Measurements from ENCODE around the gene SPSB1. TPM values are rescaled to one million over a fixed set of nuclear protein-coding genes. Genes with fewer than 3 reads are reported as not detected.

Gene SPSB1
- total and polyA plus RNA-seq, 10 of the 15 experiments (the other 5 are each of a cell fraction or from before 2014, with no cell fraction given), result 0.02 to 2.0 (median 0.90) TPM; not detected in 1

DNA sequence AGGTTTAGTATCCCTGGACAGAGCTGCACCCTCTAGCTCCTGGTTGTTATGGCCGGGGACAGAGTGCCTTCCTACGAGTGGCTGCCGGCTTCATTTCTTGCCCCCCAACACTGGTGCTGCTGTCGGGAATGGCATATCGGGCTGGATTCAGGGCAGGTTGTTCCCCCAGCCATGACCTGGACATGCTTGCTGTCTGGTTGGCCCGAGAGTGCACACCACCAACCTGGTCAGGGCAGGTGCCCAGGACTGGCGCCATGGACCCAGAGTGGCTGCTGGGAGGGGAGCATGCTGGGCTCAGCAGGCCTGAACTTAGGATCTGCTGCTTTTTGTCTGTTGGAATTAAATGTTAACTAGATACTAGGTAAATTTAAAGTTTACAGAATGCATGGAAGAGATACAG, 36.4 kb upstream of the SPSB1 start (continued):
- TF ChIP-seq, protein P1, sequence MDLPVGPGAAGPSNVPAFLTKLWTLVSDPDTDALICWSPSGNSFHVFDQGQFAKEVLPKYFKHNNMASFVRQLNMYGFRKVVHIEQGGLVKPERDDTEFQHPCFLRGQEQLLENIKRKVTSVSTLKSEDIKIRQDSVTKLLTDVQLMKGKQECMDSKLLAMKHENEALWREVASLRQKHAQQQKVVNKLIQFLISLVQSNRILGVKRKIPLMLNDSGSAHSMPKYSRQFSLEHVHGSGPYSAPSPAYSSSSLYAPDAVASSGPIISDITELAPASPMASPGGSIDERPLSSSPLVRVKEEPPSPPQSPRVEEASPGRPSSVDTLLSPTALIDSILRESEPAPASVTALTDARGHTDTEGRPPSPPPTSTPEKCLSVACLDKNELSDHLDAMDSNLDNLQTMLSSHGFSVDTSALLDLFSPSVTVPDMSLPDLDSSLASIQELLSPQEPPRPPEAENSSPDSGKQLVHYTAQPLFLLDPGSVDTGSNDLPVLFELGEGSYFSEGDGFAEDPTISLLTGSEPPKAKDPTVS (IDR thresholded peaks at IDR 0.05; ENCODE audit: low read depth, low read length), result no peak
- TF ChIP-seq, protein P2, sequence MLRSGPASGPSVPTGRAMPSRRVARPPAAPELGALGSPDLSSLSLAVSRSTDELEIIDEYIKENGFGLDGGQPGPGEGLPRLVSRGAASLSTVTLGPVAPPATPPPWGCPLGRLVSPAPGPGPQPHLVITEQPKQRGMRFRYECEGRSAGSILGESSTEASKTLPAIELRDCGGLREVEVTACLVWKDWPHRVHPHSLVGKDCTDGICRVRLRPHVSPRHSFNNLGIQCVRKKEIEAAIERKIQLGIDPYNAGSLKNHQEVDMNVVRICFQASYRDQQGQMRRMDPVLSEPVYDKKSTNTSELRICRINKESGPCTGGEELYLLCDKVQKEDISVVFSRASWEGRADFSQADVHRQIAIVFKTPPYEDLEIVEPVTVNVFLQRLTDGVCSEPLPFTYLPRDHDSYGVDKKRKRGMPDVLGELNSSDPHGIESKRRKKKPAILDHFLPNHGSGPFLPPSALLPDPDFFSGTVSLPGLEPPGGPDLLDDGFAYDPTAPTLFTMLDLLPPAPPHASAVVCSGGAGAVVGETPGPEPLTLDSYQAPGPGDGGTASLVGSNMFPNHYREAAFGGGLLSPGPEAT (IDR thresholded peaks at IDR 0.05; ENCODE audit: low read depth), result no peak
- TF ChIP-seq DPF2 (IDR thresholded peaks at IDR 0.05) (no peak), CHD4 (IDR thresholded peaks at IDR 0.05) (no peak), CEBPB (IDR thresholded peaks at IDR 0.05; ENCODE audit: borderline replicate concordance in 1 of 2, low read depth in 2 of 2, low read length in 2 of 2) (no peak), HCFC1 (IDR thresholded peaks at IDR 0.05; ENCODE audit: low read length) (no peak)

DNA sequence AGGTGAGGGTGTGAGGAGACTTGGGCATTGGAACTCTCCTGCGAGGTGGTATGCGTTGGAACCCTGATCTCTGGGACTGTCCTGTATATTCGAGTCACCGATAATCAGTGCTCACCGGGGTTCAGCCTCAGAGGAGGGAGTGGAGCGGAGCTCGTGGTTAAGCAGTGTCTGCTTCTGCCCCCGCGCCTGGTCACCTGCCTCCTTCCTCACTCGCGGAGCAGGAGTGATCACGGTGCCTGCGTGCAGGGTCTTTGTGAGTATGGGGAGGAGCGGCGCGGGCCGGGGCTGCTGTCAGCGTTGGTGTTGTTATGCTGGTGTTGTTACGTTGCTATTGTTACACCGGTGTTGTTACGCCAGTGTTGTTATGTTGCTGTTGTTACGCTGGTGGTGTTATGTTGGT, 34.8 kb upstream of the SPSB1 start:
- ChIA-PET POLR2A (no interaction called here), CTCF (interaction anchor here (1.0 kb wide), 1 partner anchor 252 kb away, joined by 3 read pairs; no protein-coding TSS in a partner anchor), SMC1A (ENCODE audit: uncharacterized antibody, unreplicated experiment) (no interaction called here), RAD21 (ENCODE audit: unreplicated experiment) (no interaction called here)
- H3K9ac ChIP-seq (ENCODE audit: control insufficient read depth, insufficient read depth, low read length), result no peak overlapping the region
- H3K4me3 ChIP-seq, result no peak overlapping the region
- no peaks in the 10 kb centered on the region; a peak in 1 of 4 replicates for H3K36me3 ChIP-seq (ENCODE audit: control insufficient read depth in 2 of 2, insufficient read depth in 2 of 2, low read length in 1 of 2)
- H3K27ac ChIP-seq (ENCODE audit: control insufficient read depth, insufficient read depth), result no peak overlapping the region
- intact Hi-C loops (cut with micrococcal nuclease; ENCODE audit: unreplicated experiment), result no loop called here
- H3K27me3 ChIP-seq (replicated peaks in 1 of 2; ENCODE audit: control insufficient read depth in 2 of 2, insufficient read depth in 2 of 2, low read length in 1 of 2), result no peaks in the 10 kb centered on the region
- no peak overlapping the region for H3K4me2 ChIP-seq (ENCODE audit: control insufficient read depth, insufficient read depth)
- over 99% methylated on average over 22 of the region's 22 CpGs for WGBS (ENCODE audit: insufficient coverage, insufficient replicate concordance, low lambda C conversion rate, missing lambda C conversion rate)
- FAIRE-seq (no peak), ATAC-seq (no peak), DNase-seq (ENCODE audit: low read depth, low spot score) (no peak)
- peaks cover 11% of the 10 kb centered on the region for H3K9me3 ChIP-seq (replicated peaks; ENCODE audit: control insufficient read depth, insufficient read depth, low read length)
- in situ Hi-C loops (cut with MboI), result no loop called here
- no peaks in the 10 kb centered on the region for H3K79me2 ChIP-seq (ENCODE audit: control insufficient read depth, insufficient read depth, low read length)
- H2AFZ ChIP-seq (ENCODE audit: control insufficient read depth, low read depth, low read length), result no peak overlapping the region
- H3K4me1 ChIP-seq (ENCODE audit: control insufficient read depth, insufficient read depth, low read length), result no peaks in the 10 kb centered on the region
- no TSS peak for BruUV-seq (replicated peaks)
- TF ChIP-seq ZBED1 (IDR thresholded peaks at IDR 0.05; ENCODE audit: borderline replicate concordance), result no peak
- no peak for TF ChIP-seq JUND (IDR thresholded peaks at IDR 0.05; ENCODE audit: low read depth, low read length)
- TF ChIP-seq TCF7 (IDR thresholded peaks at IDR 0.05; ENCODE audit: borderline replicate concordance), result no peak
- no peak for TF ChIP-seq RB1 (IDR thresholded peaks at IDR 0.05; ENCODE audit: borderline replicate concordance)
- TF ChIP-seq, protein P3, sequence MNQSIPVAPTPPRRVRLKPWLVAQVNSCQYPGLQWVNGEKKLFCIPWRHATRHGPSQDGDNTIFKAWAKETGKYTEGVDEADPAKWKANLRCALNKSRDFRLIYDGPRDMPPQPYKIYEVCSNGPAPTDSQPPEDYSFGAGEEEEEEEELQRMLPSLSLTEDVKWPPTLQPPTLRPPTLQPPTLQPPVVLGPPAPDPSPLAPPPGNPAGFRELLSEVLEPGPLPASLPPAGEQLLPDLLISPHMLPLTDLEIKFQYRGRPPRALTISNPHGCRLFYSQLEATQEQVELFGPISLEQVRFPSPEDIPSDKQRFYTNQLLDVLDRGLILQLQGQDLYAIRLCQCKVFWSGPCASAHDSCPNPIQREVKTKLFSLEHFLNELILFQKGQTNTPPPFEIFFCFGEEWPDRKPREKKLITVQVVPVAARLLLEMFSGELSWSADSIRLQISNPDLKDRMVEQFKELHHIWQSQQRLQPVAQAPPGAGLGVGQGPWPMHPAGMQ (IDR thresholded peaks at IDR 0.05; ENCODE audit: borderline replicate concordance), result no peak
- TF ChIP-seq CBX3 (IDR thresholded peaks at IDR 0.05; ENCODE audit: borderline replicate concordance, low read depth), result no peak
- TF ChIP-seq HDGF (IDR thresholded peaks at IDR 0.05), result no peak
- no peaks in the 10 kb centered on the region for H4K20me1 ChIP-seq (ENCODE audit: control insufficient read depth, insufficient read depth)

Measured in GM12878 (cell line).